Measurements from ENCODE around the gene OLFML2A.
"Not testable (repeated sequence)": the region's sequence is repeated elsewhere in the genome, so short reads cannot be mapped to it uniquely, and the experiment has no call there.

The OLFML2A gene

DNA sequence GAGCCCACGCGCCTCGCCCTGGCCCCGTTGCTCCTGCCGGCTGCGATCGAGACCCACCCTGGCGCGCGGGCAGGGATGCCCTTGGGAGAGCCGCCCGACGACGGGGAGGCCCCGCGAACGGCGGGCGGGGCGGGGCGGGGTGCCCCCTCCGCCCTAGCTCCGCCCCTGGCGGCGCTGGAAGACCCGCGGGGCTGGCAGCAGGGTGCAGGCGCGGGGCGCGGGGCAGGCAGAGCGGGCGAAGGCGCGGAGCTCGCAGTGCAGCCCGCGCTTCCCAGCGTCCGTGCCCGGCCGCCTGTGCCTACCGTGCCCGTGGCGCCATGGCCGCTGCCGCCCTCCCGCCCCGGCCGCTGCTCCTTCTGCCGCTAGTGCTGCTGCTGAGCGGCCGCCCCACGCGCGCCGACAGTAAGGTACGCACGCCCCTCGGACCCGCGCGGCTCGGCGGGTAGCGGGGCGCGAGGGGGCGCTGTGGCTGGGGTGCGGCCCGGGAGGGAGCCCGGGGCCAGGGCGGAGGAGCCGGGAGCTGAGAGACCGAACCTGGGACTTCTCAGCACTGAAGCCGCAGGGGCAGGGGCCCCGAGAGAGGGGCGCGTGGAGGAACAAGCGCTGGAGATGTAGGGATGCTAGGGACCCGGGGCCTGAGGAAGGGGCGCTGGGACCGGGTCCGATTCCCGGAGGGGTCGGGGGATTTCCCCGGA, at the start of gene OLFML2A:
Gene OLFML2A (plus strand): TSS at position 180 of the 695 bp plus-strand sequence. CDS start 138 bp downstream, at position 318.
- no peak for DNase-seq (ENCODE audit: low read depth)

DNA sequence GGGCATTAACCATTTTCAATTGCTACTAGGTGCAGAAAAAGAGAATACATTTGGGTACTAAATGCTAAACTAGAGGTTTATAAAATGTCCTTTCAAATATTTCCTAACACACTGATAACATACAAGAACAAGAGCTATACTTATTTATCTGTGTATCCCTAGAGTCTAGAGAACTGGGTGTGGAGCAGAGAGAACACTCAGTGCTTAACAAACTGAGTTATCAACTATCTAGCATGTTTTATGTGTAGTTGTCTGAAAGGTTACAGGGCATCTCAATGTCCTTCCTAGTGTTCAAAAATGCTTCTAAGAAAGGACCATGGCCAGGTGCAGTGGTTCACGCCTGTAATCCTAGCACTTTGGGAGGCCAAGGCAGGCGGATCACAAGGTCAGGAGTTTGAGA, 46.2 kb upstream of the OLFML2A start:
- no peak for DNase-seq (ENCODE audit: low read depth)

DNA sequence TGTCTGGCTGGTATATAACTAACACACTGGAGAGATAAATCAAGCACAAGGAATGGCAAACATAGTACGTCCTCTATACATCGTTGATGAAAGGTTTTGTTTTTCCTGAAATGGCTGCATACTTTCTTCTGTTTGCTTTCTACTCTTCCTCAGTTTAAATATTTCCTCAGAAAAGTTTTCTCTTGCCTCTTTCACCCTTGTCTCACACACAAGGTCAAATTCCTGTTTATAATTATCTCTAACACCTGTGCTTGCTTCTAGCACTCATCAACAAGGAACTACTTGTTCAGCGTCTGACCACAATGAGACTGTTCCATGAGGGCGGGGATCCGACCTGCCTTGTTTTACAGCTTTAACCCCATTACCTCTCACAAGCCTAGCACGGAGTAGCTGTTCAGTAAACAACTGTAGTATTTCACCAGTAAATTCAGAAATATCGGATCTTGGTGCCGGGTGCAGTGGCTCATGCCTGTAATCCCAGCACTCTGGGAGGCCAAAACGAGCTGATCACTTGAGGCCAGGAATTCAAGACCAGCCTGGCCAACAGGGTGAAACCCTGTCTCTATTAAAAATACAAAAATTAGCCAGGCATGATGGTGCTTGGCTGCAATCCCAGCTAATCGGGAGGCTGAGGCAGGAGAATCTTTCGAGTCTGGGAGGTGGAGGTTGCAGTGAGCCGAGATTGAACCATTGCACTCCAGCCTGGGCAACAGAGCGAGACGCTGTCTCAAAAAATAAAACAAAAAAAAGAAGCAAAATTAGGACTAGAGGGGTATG, 42.8 kb upstream of the OLFML2A start:
- no peak for DNase-seq (ENCODE audit: low read depth)

DNA sequence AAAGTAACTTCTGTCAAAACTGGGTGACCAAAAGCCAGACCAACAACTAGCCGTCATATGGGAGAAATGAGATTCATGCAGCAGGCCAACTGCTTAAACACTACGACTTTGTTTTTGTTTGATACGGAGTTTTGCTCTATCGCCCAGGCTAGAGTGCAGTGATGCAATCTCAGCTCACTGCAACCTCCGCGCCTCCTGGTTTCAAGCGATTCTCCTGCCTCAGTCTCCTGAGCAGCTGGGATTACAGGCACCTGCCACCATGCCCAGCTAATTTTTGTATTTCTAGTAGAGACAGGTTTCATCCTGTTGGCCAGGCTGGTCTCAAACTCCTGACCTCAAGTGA, 42.2 kb upstream of the OLFML2A start:
- not testable (repeated sequence) for DNase-seq (ENCODE audit: low read depth)

DNA sequence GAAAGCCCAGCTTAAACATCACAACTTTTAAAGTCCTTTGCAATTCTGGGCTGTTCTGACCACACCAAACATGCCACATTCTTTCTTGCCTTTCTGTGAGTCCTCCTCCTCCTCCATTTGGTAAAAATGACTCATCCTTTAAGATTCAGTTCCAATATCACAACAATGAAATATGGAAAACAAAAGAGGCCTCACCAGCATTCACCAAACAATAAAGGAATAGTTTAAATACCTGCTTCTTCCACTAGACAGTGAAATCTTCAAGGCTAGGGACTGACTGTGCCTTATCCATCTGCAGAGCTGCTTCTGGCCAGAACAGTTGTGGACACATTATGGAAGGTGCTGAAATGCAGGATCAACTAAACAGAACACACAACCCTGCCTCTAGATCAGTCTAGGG, 41.8 kb upstream of the OLFML2A start:
- no peak for DNase-seq (ENCODE audit: low read depth)

DNA sequence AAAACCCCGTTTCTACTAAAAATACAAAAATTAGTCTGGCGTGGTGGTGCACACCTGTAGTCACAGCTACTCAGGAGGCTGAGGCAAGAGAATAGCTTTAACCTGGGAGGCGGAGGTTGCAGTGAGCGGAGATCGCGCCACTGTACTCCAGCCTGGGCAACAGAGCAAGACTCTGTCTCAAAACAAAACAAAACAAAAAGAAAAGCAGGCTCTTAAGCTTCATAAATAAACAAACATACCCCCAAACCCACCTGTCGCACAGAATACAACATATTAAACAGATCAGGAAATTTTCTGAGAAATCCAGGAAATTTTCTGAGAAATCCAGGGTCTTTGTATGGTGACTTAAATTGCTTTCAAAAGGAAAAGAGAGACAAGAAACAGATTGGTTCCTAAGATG, 38.9 kb upstream of the OLFML2A start:
- not testable (repeated sequence) for DNase-seq (ENCODE audit: low read depth)

DNA sequence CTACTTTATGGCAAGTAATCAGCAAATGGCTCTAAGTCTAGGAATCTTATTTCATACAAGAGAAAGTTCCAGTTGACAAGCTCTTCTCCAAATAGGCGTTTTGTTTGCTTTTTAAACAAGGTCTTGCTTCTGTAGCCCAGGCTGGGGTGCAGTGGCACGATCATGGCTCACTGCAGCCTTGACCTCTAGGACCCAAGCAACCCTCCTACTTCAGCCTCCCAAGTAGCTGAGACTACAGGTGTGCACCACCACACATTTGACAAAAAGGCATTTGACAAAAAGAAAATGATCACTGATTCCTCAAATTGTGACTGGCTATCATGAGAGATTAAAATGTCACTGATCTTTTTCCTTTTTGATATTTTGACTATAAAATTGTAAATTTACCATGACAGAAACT, 37.6 kb upstream of the OLFML2A start:
- DNase-seq (ENCODE audit: low read depth), result no peak

DNA sequence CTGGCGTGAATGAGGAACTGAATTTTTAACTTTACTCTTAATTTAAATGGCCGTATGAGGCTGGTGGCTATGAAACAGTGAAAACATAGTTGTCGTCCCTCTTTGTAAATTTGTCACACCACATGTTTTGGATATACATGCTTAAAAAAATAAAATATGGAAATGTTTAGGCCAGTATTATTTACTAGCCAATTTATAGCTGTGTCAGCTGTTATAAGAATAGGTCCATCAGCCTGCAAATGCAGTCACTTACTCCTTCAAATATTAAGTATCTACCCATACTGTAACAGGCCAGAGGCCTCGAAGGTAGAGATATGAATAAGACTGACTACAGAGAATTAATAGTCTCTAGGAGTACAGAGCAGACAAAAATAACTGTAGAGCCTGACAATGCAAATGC, 35.8 kb upstream of the OLFML2A start:
- DNase-seq (ENCODE audit: low read depth), result no peak

DNA sequence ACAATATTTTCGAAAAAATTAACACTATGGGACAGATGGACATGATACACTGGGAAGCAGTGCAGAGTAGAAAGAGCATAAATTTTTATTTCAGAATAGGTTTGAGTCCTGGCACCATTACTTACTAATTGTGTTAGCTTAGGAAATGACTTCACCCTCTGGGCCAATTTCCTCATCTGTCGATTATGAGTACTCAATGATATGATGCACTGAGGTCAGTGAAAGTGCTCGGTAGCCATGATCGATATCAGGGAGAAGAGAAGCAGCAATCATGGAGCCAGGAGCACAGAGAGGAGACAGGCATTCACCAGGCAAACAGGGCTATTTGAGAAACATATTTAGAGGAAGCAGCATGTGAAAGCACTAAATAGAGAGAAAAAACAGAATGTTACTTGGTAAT, 35.3 kb upstream of the OLFML2A start:
- no peak for DNase-seq (ENCODE audit: low read depth)

DNA sequence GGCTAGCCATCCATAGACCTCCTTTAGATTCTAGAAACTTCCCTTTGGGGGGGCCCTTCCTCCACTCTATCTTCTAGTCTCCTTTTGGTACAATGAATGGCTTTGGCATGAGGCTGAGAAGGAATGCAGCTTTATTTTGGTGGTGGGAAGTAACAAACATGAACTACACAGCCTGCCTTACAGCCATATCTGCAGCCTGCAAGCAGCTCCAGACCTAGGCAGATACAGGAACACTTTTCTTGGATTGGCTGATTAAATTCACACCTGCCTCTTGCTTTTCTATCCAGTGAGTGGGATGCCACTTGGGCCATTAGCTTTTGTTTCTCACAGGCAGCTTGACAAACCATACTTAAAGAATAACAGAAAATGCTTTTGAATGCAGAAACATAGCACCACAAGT, 34.0 kb upstream of the OLFML2A start:
- DNase-seq (ENCODE audit: low read depth), result no peak

DNA sequence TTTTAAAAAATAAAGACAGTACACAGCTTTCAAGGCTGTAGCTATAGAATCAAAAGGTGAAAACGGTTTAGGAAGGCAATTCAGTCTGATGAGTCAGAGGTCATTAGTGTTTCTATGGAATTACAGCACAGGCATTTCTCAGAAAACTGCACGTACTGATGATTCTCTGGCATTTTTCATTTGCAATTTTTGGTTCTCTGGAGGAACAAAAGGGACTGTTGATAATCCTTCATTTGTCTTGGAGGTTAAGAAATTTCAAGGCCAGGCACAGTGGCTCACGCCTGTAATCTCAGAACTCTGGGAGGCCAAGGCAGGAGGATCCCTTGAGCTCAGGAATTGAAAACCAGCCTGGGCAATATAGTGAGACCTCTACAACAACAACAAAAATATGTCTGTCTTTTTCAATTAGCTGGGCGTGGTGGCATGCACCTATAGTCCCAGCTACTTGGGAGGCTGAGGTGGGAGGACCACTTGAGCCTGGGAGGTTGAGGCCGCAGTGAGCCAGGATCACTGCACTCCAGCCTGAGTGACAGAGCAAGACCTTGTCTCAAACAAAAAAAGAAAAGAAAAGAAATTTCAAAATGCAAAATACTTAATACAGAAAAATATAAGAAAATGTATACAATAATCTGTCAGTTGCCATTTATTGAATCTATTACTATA, 33.1 kb upstream of the OLFML2A start:
- no peak for DNase-seq (ENCODE audit: low read depth)

DNA sequence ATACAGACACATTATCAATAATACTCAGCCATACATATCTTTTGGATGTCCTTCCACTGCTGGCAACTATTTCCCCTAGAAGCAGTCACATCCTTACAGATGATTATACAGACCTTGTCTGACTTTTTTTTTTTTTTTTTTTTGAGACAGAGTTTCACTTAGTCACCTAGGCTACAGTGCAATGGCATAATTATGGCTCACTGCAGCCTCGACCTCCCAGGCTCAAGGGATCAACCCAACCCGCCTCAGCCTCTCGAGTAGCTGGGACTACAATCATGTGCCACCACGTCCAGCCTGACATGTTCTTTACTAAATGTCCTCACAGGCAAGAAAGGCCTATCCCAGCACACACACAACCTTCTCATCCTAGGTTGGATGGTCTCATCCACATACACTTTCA, 29.9 kb upstream of the OLFML2A start:
- no peak for DNase-seq (ENCODE audit: low read depth)

DNA sequence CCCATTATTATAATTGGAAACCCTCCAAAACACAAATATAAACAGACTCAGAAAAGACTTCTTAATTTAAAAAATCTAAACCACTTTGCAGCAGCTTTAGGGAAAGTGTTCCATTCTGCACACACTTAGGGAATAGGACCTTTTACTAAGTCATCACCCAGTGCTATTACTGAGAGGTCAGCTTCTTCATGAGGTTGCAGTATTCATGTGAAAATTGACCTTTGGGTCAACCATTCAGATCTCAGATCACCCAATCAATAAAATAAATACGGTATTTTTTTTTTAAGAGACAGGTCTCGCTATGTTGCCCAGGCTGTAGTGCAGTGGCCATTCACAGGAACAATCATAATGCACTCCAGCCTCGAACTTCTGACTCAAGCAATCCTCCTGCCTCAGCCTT, 27.6 kb upstream of the OLFML2A start:
- DNase-seq (ENCODE audit: low read depth), result no peak

DNA sequence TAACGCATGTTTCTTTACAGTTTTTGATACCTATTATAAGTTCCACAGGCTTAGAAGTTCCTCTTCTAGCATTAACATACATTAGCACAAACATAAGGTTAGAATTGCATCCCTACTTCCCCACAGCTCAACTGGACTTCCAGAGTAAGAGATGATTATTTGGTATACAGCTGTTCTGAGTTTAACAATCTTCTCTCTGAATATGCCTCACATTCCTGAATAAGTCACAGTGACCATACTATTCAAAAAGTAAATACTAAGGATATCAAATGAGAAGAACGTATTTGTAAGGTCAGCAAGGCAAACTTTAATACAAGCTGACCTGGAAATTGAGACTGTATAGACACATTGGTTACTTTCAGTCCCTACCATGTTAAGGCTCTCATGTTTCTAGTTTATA, 27.2 kb upstream of the OLFML2A start:
- no peak for DNase-seq (ENCODE audit: low read depth)

DNA sequence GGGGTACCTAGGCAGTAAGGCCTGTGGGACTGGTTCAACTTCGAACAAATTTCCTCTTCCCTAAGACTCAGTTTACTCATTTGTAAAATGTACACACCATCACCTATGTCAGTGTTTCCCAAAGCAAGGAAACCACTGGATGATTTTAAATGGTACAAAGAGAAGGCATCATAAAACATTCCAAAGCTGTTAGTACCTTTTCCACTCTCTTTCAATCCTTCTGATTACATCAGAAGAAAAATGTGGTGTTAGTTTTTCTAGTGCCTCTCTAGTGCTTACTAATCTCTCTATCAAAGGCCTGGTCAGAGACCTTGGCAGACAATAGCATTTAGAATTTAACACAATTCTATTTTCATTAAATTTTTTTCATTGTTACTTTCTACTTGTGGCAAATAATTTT, 24.0 kb upstream of the OLFML2A start:
- no peak for DNase-seq (ENCODE audit: low read depth)

DNA sequence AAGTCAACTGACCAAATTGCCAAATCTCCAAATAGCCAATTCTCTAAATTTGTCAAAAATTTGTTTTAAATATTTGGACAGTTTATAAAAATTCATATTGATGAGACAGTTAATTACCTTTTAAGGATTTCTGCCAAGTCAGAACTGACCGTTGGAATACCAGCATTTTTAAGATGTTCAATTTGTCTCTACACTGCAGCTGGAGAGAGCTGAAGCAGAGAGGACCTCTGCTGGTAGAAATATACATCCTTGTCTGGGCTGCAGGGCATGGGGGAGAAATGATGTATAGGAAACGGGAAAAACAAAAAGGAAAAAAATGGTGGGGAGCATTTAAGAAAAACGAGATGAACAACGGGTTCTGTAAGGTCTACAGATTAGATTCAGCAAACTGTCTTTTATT, 22.6 kb upstream of the OLFML2A start:
- DNase-seq (ENCODE audit: low read depth), result no peak

DNA sequence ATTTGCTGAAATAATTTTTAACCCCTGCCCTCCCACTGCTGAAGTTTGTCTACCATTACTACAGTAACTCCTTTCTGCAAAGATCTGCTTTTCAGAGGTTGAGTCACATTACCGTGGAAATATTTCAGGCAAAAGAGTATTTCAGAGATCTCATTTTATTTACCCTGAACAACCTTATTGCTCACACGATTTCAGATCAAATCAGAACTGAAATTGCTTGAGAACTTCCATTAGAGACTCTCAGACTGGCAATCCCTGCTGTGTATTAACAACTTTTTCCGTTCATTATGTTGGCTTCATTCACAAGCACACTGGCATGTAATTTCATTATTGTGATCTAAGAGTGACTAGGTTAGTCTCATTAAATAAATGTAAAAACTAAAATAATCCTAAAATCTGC, 21.9 kb upstream of the OLFML2A start:
- no peak for DNase-seq (ENCODE audit: low read depth)

DNA sequence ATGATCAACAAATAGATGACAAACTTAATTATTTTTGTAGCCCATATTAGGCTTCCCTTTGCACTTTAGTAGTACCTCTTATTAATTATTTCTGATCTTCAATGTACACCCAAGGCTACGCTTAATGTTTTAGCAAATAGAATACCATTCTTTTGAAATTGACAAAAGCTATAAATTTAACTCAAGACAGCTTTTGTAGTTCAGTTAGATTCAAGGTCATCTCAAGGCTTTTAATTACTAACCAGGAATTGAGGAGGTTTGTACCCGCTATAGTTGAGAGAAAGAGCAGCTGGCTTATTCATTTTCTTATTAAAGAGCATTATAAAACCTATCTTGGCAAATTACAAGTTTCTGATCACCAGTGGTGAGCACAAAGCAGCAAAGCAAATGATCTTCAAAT, 20.9 kb upstream of the OLFML2A start:
- DNase-seq (ENCODE audit: low read depth), result no peak

DNA sequence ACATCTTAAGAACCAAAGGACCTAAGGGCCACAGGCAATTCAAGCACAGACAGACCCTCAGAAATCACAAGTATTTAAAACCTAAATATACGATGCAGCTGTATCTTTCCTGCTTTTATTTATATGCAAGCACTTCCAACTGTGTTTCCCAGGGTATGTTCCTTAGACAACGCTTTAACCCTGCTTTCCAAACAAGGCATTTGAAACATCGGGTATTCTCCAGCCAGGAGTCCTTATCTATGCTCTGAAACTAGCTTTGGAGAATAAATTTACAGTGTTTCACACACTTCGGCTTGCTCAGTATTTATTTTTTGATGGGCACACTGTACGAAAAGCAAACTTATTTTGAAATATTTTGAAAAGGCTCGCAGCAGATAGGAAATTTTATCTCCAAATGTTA, 19.3 kb upstream of the OLFML2A start:
- DNase-seq (ENCODE audit: low read depth), result no peak

DNA sequence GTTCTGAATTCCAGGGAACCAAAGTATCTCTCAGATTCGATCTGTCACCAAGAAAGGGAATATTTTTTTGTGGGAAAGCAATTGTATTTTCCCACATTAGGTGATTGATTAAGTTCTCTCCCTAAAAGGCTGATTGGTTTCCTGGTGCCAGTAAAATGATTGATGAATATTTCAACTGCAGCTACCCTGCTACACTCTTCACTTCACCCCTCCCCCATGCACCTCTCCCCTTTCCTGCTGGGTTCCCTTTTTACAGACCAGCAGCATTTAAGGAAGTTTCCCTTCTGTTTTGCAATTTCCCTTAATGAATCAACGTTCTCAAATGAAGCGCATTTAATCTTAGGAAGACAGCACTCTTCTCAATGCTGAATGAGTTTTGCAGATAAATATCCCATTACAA, 18.9 kb upstream of the OLFML2A start:
- no peak for DNase-seq (ENCODE audit: low read depth)

DNA sequence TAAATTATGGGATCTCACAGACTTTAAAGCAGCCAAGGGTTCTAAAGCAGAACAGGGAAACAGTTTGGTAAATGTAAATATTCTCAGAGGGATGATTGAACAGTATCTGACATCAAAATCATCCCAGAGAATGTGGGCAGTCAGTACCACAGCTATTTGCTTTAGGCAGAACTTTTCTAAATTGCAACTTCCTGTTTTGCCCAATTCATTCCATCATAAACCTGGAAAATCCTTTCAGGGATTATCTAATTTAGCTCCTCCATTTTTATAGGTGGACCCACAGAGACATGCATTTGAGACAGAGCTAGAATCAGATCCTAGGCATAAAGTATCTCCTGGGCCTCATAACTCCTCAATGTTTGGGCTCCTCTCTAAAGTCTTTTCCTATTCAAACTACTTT, 18.2 kb upstream of the OLFML2A start:
- DNase-seq (ENCODE audit: low read depth), result no peak

DNA sequence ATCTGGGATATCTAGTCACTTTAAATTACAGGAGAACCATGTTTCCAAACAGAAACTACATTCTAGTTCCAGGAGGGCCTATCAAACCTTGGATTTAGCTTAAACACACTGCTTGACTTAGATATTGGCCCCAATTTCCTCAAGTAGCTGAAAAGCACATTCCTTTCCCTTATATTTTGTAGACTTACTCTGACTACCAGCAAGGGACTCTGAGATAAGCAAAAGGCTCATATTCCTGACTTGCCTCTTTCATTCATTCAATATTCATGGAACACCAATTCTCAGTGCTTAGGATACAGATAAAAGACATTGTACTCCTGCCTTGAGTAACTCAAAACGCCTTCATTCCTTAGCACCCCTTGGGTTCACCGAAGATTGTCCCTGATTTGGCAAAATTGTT, 17.6 kb upstream of the OLFML2A start:
- no peak for DNase-seq (ENCODE audit: low read depth)

DNA sequence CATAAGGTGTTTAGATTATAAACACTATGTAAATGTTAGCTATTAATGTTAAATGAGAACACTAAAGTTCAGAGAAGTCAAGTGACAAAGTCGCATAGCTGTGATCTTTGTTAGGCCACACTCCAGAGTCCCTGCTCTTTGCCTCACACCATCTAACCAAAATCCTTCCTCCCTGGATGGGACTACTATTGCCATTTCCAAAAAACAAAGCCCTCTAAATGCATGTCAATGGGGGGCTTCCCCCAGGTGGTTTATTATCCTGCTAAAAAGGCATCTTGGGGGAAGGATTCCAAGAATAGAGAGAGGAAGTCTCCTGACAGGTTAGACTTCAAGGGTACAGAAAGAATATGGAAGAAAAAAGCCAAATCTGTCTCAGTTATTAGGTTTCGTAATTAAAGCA, 16.2 kb upstream of the OLFML2A start:
- no peak for DNase-seq (ENCODE audit: low read depth)
